ENCODE measurements around the gene SPATA6L. TPM values are rescaled to one million over a fixed set of nuclear protein-coding genes. Genes with fewer than 3 reads are reported as not detected.

SPATA6L gene
- total RNA-seq, 1 experiment from 2014 or later: 7.1 TPM

DNA sequence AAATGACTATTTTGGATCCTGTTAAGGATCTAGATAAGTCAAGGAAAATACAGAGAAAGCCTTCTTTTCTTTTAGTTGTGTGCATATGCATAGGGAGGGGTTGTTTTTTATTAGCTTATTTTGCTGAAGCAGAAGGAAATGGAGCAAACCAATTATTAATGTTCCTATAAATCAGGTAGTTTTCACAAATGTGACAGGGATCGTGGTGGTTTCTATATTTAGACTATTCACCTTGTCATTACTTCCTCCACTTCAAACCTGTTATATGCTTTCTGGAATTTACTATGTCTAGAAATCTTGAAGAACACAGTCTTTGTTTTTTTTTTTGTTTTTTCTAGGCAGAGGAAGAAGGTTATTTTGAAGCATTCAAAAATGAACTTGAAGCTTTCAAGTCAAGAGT, 35.2 kb upstream of the SPATA6L start:
- Histone ChIP-seq H3K9me3 (ENCODE audit: insufficient read depth, low read depth) (no peaks in the 10 kb centered on the region), H3F3A (ENCODE audit: insufficient read depth, low read depth) (no peaks in the 10 kb centered on the region), H3K4me2 (no peak overlapping the region), H3K79me2 (ENCODE audit: low read depth) (no peaks in the 10 kb centered on the region), H3K27me3 (ENCODE audit: insufficient read depth, low read depth) (no peaks in the 10 kb centered on the region), H3K27ac (no peak overlapping the region), H4K20me1 (ENCODE audit: insufficient read depth) (no peaks in the 10 kb centered on the region), H3K4me1 (replicated peaks; ENCODE audit: insufficient read depth) (no peaks in the 10 kb centered on the region), H3K4me3 (no peak overlapping the region), H2AFZ (no peak overlapping the region), H3K36me3 (ENCODE audit: low read depth) (peaks cover 13% of the 10 kb centered on the region; the same call in 1 of the 2 replicates), H3K9me2 (ENCODE audit: insufficient read depth) (no peaks in the 10 kb centered on the region)
- BruUV-seq (replicated peaks): no TSS peak
- POLR2A ChIA-PET (ENCODE audit: unreplicated experiment): no interaction called here
- CTCF ChIA-PET: interaction anchor here (0.5 kb wide), 1 partner anchor 36 kb away, joined by 3 read pairs; no protein-coding TSS in a partner anchor
- TF ChIP-seq EZH2 (IDR thresholded peaks at IDR 0.05; ENCODE audit: low read depth): no peak
- TF ChIP-seq, protein P1, sequence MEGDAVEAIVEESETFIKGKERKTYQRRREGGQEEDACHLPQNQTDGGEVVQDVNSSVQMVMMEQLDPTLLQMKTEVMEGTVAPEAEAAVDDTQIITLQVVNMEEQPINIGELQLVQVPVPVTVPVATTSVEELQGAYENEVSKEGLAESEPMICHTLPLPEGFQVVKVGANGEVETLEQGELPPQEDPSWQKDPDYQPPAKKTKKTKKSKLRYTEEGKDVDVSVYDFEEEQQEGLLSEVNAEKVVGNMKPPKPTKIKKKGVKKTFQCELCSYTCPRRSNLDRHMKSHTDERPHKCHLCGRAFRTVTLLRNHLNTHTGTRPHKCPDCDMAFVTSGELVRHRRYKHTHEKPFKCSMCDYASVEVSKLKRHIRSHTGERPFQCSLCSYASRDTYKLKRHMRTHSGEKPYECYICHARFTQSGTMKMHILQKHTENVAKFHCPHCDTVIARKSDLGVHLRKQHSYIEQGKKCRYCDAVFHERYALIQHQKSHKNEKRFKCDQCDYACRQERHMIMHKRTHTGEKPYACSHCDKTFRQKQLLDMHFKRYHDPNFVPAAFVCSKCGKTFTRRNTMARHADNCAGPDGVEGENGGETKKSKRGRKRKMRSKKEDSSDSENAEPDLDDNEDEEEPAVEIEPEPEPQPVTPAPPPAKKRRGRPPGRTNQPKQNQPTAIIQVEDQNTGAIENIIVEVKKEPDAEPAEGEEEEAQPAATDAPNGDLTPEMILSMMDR (conservative IDR thresholded peaks at IDR 0.05): no peak
- no peak for DNase-seq
- intact Hi-C loops (cut with micrococcal nuclease; ENCODE audit: unreplicated experiment): no loop called here

DNA sequence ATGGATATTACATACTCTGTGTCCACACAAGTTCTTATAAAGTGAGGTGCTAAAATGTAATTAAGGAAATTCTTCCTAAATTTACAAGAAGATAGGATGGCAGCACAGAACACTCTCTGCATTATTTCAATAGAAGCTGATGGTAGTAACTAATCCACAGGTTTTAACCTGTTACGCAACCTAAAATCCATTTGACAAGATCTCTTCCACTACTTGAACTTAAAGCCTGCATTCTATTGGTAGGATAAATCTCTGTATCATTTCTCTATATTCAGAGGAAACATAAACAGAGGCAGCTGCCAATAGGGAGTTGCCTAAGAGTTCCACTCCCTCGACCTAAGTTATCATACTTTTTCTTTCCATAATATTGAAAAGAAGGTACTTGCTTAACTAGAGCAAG, 34.7 kb upstream of the SPATA6L start:
- Histone ChIP-seq H3K9me3 (ENCODE audit: insufficient read depth, low read depth) (no peaks in the 10 kb centered on the region), H3K4me1 (replicated peaks; ENCODE audit: insufficient read depth) (no peaks in the 10 kb centered on the region), H2AFZ (no peak overlapping the region), H3K9me2 (ENCODE audit: insufficient read depth) (no peaks in the 10 kb centered on the region), H3K36me3 (ENCODE audit: low read depth) (peaks cover 11% of the 10 kb centered on the region; the same call in 1 of the 2 replicates), H3K4me2 (no peak overlapping the region), H4K20me1 (ENCODE audit: insufficient read depth) (0 out of 2 replicates have a peak, but pooled peaks cover 3% of the 10 kb centered on the region), H3F3A (ENCODE audit: insufficient read depth, low read depth) (no peaks in the 10 kb centered on the region), H3K27me3 (ENCODE audit: insufficient read depth, low read depth) (no peaks in the 10 kb centered on the region), H3K4me3 (no peak overlapping the region), H3K27ac (no peak overlapping the region), H3K79me2 (ENCODE audit: low read depth) (no peaks in the 10 kb centered on the region)
- intact Hi-C loops (cut with micrococcal nuclease; ENCODE audit: unreplicated experiment): no loop called here
- no TSS peak for BruUV-seq (replicated peaks)
- CTCF ChIA-PET: no interaction called here
- POLR2A ChIA-PET (ENCODE audit: unreplicated experiment): no interaction called here
- DNase-seq: no peak
- no peak for TF ChIP-seq EZH2 (IDR thresholded peaks at IDR 0.05; ENCODE audit: low read depth)
- TF ChIP-seq, protein P1 (conservative IDR thresholded peaks at IDR 0.05): no peak

DNA sequence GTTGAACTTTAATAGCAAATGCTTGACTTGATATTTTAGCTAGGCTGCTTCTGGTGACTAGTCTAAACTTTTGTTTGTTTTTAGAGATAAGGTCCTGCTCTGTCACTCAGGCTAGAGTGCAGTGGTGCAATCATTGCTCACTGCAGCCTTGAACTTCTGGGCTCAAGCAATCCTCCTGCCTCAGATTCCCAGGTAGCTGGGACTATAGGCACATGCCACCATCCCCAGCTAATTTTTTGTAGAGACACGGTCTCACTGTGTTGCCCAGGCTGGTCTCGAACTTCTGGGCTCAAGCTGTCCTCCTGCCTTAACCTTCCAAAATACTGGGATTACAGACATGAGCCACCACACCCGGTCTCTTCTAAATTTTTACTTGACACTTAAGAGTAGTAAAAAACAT, 33.8 kb upstream of the SPATA6L start:
- CTCF ChIA-PET: no interaction called here
- no peak overlapping the region for H3K4me2 ChIP-seq

More for the DNA sequence above, 33.8 kb upstream of the SPATA6L start:
- Histone ChIP-seq H3K36me3 (ENCODE audit: low read depth) (peaks cover 9% of the 10 kb centered on the region; the same call in 1 of the 2 replicates), H3K27ac (no peak overlapping the region), H3F3A (ENCODE audit: insufficient read depth, low read depth) (no peaks in the 10 kb centered on the region), H3K27me3 (ENCODE audit: insufficient read depth, low read depth) (no peaks in the 10 kb centered on the region), H4K20me1 (ENCODE audit: insufficient read depth) (0 out of 2 replicates have a peak, but pooled peaks cover 3% of the 10 kb centered on the region), H3K9me3 (ENCODE audit: insufficient read depth, low read depth) (no peaks in the 10 kb centered on the region), H2AFZ (no peak overlapping the region), H3K79me2 (ENCODE audit: low read depth) (no peaks in the 10 kb centered on the region), H3K4me3 (no peak overlapping the region), H3K9me2 (ENCODE audit: insufficient read depth) (no peaks in the 10 kb centered on the region), H3K4me1 (replicated peaks; ENCODE audit: insufficient read depth) (no peaks in the 10 kb centered on the region)
- TF ChIP-seq EZH2 (IDR thresholded peaks at IDR 0.05; ENCODE audit: low read depth): no peak
- TF ChIP-seq, protein P1 (conservative IDR thresholded peaks at IDR 0.05): no peak
- intact Hi-C loops (cut with micrococcal nuclease; ENCODE audit: unreplicated experiment): no loop called here
- BruUV-seq (replicated peaks): no TSS peak
- POLR2A ChIA-PET (ENCODE audit: unreplicated experiment): interaction anchor here (0.7 kb wide), 1 partner anchor 478 kb away, joined by 3 read pairs; no protein-coding TSS in a partner anchor
- no peak for DNase-seq
